IPS DF 6.9 (cell line): Measurements from ENCODE around the gene AGXT.
A peak's percentile ranks its signal among the peaks of the same experiment; 100 is the strongest.
"Not testable (repeated sequence)": the region's sequence is repeated elsewhere in the genome, so short reads cannot be mapped to it uniquely, and the experiment has no call there.

Source experiments
- DNase-seq: peaks from one replicate; pipeline ENCODE4 v3.0.0-alpha.2; 2013; ENCODE audit warnings: low read depth, low spot score
- H3K27ac ChIP-seq: one replicate; pipeline ENCODE4 v1.5.1; 2013; ENCODE audit warnings: low read length, control low read depth
- H3K27me3 ChIP-seq: 2 replicates; pipeline ENCODE4 v1.6.1; 2013; ENCODE audit warnings: mild to moderate bottlenecking, low read length; ENCODE audit not compliant: control insufficient read depth, insufficient read depth
- H3K36me3 ChIP-seq: 2 replicates; pipeline ENCODE4 v1.6.1; 2013; ENCODE audit warnings: low read length; ENCODE audit not compliant: control insufficient read depth, insufficient read depth
- H3K4me1 ChIP-seq: 2 replicates; pipeline ENCODE4 v1.6.1; 2013; ENCODE audit warnings: low read length; ENCODE audit not compliant: control insufficient read depth, insufficient read depth
- H3K4me3 ChIP-seq: 2 replicates; pipeline ENCODE4 v1.5.1; 2013; ENCODE audit warnings: mild to moderate bottlenecking, low read length
- H3K9me3 ChIP-seq: 2 replicates; pipeline ENCODE4 v1.6.1; 2013; ENCODE audit warnings: low read length, inconsistent platforms; ENCODE audit not compliant: control insufficient read depth, insufficient read depth
- WGBS: extraction: QIAGEN DNeasy Blood & Tissue Kit; methylation state at CpG from one replicate; pipeline ENCODE4 v1.1.7; 2013; ENCODE audit warnings: mixed read lengths, missing lambda C conversion rate; ENCODE audit not compliant: insufficient read length, insufficient coverage; 5-methylcytosine and 5-hydroxymethylcytosine counted together

The AGXT gene

GRCh38 chr2:240840435-240841060 lies 28.1 kb upstream of the AGXT start:
- H3K4me3 ChIP-seq: no peak overlapping the region
- DNase-seq: no peak

GRCh38 chr2:240846309-240846708 lies 22.3 kb upstream of the AGXT start:
- no CpG with 5 or more reads among the region's 2 CpGs for WGBS

More at GRCh38 chr2:240840435-240841060, 28.1 kb upstream of the AGXT start:
- Histone ChIP-seq H3K9me3 (no peaks in the 10 kb centered on the region), H3K36me3 (no peaks in the 10 kb centered on the region), H3K4me1 (no peaks in the 10 kb centered on the region), H3K27me3 (no peaks in the 10 kb centered on the region), H3K27ac (no peak overlapping the region)
- WGBS: no CpG with 5 or more reads among the region's 9 CpGs

DNA sequence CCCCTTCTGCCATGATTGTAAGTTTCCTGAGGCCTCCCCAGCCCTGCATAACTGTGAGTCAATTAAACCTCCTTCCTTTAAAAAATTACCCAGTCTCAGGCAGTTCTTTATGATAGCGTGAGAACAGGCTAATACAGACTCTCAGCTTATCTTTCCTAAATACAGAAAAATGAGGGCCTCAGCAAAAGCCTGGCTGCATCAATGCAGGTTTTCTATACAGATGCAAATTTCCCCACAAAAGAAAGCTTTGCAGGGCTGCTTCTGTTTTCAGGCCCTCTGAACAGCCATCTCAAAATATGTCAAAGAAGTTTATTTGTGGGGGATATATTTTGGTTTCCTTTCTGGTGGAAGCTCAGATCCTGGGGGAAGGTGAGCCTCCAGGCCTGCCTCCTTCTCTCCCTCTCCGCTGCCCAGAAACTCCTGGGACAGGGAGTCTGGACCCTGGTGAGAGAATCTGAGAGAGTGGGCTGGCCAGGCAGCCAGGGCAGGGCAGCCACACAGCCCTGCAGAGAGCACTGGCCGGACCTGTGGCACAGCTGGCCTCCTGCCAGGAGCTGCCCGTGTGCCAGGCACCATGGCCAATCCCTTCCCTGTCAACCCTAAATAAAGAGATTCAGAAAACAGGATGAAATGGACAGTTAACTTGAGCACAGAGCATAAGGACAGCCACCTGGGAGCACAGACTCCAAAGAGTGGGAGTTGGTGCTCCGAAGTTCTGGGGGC lies 21.6 kb upstream of the AGXT start:
- no peak overlapping the region for H3K27ac ChIP-seq
- H3K4me3 ChIP-seq: no peak overlapping the region
- H3K27me3 ChIP-seq: no peaks in the 10 kb centered on the region
- H3K9me3 ChIP-seq: no peaks in the 10 kb centered on the region
- H3K36me3 ChIP-seq: no peaks in the 10 kb centered on the region
- 0 out of 2 replicates have a peak, but pooled peaks cover 1% of the 10 kb centered on the region for H3K4me1 ChIP-seq
- no peak for DNase-seq
- no CpG with 5 or more reads among the region's 5 CpGs for whole genome bisulfite sequencing

More at GRCh38 chr2:240846309-240846708, 22.3 kb upstream of the AGXT start:
- H3K27me3 ChIP-seq, H3K27ac ChIP-seq, DNase-seq, H3K9me3 ChIP-seq, H3K36me3 ChIP-seq, H3K4me3 ChIP-seq, H3K4me1 ChIP-seq: not testable (repeated sequence)

GRCh38 chr2:240847817-240848216 lies 20.8 kb upstream of the AGXT start:
- no CpG with 5 or more reads among the region's 13 CpGs for WGBS
- no peaks in the 10 kb centered on the region for H3K36me3 ChIP-seq
- no peaks in the 10 kb centered on the region for H3K9me3 ChIP-seq
- no peak overlapping the region for H3K4me3 ChIP-seq
- H3K27me3 ChIP-seq: no peaks in the 10 kb centered on the region
- H3K27ac ChIP-seq: no peak overlapping the region
- DNase-seq: no peak
- H3K4me1 ChIP-seq: 0 out of 2 replicates have a peak, but pooled peaks cover 1% of the 10 kb centered on the region

- no peak for DNase-seq
- H3K4me3 ChIP-seq: no peak overlapping the region
- no CpG with 5 or more reads among the region's 12 CpGs for WGBS
- H3K4me1 ChIP-seq: 0 out of 2 replicates have a peak, but pooled peaks cover 1% of the 10 kb centered on the region
- no peaks in the 10 kb centered on the region for H3K27me3 ChIP-seq
- H3K27ac ChIP-seq: no peak overlapping the region
- no peaks in the 10 kb centered on the region for H3K9me3 ChIP-seq
- H3K36me3 ChIP-seq: no peaks in the 10 kb centered on the region
Measured at GRCh38 chr2:240848900-240849680, 19.5 kb upstream of the AGXT start.

GRCh38 chr2:240850026-240850425 lies 18.6 kb upstream of the AGXT start:
- WGBS: no CpG with 5 or more reads among the region's 11 CpGs
- Histone ChIP-seq H3K9me3 (no peaks in the 10 kb centered on the region), H3K4me1 (0 out of 2 replicates have a peak, but pooled peaks cover 1% of the 10 kb centered on the region), H3K27ac (no peak overlapping the region), H3K4me3 (no peak overlapping the region), H3K36me3 (no peaks in the 10 kb centered on the region), H3K27me3 (no peaks in the 10 kb centered on the region)
- no peak for DNase-seq

GRCh38 chr2:240850756-240851077 lies 17.9 kb upstream of the AGXT start:
- H3K27me3 ChIP-seq: no peaks in the 10 kb centered on the region
- H3K4me1 ChIP-seq: 0 out of 2 replicates have a peak, but pooled peaks cover 1% of the 10 kb centered on the region
- no peaks in the 10 kb centered on the region for H3K36me3 ChIP-seq
- H3K9me3 ChIP-seq: no peaks in the 10 kb centered on the region
- H3K27ac ChIP-seq: no peak overlapping the region
- WGBS: no CpG with 5 or more reads among the region's 11 CpGs
- no peak for DNase-seq
- no peak overlapping the region for H3K4me3 ChIP-seq

DNA sequence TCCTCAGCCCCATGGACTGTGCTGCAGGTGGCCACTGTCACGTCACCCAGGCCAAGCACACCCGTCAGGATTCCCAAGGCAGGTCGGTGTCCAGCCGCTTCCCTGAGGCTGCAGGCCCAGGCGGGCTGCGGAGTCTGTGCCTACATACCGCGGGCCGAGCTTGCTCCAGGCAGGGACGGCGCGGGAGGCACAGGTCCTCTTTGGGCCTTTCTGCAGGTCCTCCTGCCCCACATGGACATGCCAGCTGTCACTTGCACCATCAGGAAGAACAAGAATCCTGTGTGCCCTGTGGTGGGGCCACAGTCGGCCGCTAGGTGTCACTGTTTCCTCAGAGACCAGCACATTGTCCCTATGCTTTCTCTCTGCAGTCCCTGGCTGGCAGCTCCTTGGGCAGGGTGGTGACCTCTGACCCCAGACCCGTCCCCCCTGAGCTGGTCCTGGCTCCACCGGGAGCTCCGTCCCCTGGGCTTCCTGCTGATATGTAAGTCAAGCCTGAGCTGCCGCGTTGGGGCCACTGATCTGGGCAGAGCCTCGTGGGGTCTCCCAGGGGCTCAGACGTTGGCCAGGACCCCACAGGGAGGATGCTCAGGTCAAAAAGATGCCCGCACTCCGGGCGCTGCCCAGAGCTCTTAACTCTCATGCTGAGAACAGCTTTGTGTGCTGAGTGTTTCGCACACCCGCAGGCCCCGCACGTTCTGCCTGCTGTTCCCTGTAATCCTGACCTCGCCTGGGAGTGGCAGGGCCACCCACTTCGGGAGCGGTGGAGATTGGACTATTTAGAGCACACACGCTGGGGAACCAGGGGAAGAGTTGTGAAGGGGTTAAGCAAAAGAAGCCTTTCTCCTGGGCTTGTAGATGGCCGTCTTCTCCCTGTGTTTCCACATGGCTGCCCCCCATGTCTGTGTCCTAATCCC lies 17.3 kb upstream of the AGXT start:
- Histone ChIP-seq H3K9me3 (no peaks in the 10 kb centered on the region), H3K4me3 (no peak overlapping the region), H3K27ac (no peak overlapping the region), H3K36me3 (no peaks in the 10 kb centered on the region), H3K4me1 (0 out of 2 replicates have a peak, but pooled peaks cover 1% of the 10 kb centered on the region), H3K27me3 (no peaks in the 10 kb centered on the region)
- WGBS: no CpG with 5 or more reads among the region's 33 CpGs
- DNase-seq: peak; percentile 80

DNA sequence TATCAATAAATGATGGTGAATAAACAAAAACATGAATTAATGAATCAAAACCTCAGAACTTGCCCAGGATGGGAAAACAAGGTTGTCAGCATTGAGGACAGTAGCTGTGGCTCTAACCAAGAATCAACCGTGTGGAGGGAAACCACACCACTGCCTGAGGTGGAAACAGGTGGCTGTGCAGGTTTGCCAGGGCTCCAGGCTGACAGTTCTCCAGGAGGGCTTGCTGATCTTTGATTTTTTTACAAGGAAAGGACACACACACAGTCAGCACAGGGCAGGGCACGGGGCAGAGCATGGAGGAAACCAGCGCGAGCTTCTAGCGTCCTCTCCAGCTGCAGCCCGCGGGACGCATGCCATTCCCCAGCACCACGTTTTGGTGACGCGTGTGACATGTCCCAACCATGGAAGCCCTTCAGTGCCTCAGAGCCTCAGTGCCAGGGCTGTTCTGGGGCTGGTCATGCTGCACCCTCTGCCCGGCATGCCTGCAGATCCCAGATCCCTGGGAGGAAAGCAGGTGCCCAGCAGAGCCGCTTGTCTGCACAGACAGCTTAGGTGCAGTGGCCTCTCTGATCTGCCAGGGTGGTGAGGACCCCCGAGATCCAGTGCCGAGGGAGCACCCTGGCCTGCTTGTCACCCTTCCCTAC lies 15.8 kb upstream of the AGXT start:
- H3K9me3 ChIP-seq: no peaks in the 10 kb centered on the region
- no CpG with 5 or more reads among the region's 15 CpGs for WGBS
- H3K27me3 ChIP-seq: no peaks in the 10 kb centered on the region
- DNase-seq: no peak
- no peaks in the 10 kb centered on the region for H3K36me3 ChIP-seq
- H3K4me3 ChIP-seq: no peak overlapping the region
- no peaks in the 10 kb centered on the region for H3K4me1 ChIP-seq
- no peak overlapping the region for H3K27ac ChIP-seq
